Ectodermal cell (in vitro differentiated cells): ENCODE data around the gene DRD2.

Experiments used
- H3K27ac ChIP-seq: 2 replicates; pipeline ENCODE4 v1.7.0; 2013; ENCODE audit warnings: mild to moderate bottlenecking, low read depth, low read length; ENCODE audit not compliant: insufficient read depth, poor library complexity, severe bottlenecking
- H3K27me3 ChIP-seq: 2 replicates; pipeline ENCODE4 v1.7.0; 2013; ENCODE audit warnings: mild to moderate bottlenecking, low read length; ENCODE audit not compliant: insufficient read depth, control insufficient read depth, poor library complexity, severe bottlenecking
- H3K36me3 ChIP-seq: one replicate; pipeline ENCODE4 v1.7.0; 2013; ENCODE audit warnings: low read length; ENCODE audit not compliant: control insufficient read depth, insufficient read depth
- H3K4me1 ChIP-seq: one replicate; pipeline ENCODE4 v1.7.0; 2013; ENCODE audit warnings: low read length; ENCODE audit not compliant: control insufficient read depth, insufficient read depth
- H3K4me3 ChIP-seq: 2 replicates; pipeline ENCODE4 v1.7.0; 2013; ENCODE audit warnings: low read depth, low read length, control low read depth; ENCODE audit not compliant: insufficient read depth
- H3K9me3 ChIP-seq: 2 replicates; pipeline ENCODE4 v1.7.0; 2013; ENCODE audit warnings: mild to moderate bottlenecking, low read length, moderate library complexity; ENCODE audit not compliant: control insufficient read depth
- WGBS, 2 experiments: methylation state at CpG; one replicate each; pipeline ENCODE4 v1.1.7; 2013; ENCODE audit warnings: missing lambda C conversion rate in 2 of 2; 5-methylcytosine and 5-hydroxymethylcytosine counted together

The DRD2 gene

GRCh38 chr11:113484223-113484622 is 9.0 kb upstream of the DRD2 start:
- H3K4me3 ChIP-seq: no peak overlapping the region
- no peaks in the 10 kb centered on the region for H3K27me3 ChIP-seq
- no peak overlapping the region for H3K27ac ChIP-seq
- 77 to 79% methylated on average over 2 of the region's 2 CpGs for WGBS, 2 experiments
- no peaks in the 10 kb centered on the region for H3K9me3 ChIP-seq
- no peaks in the 10 kb centered on the region for H3K36me3 ChIP-seq
- no peaks in the 10 kb centered on the region for H3K4me1 ChIP-seq

GRCh38 chr11:113481672-113482071 is 6.5 kb upstream of the DRD2 start:
- Histone ChIP-seq H3K4me1 (no peaks in the 10 kb centered on the region), H3K27ac (no peak overlapping the region), H3K9me3 (no peaks in the 10 kb centered on the region), H3K4me3 (no peak overlapping the region), H3K27me3 (peaks cover 5% of the 10 kb centered on the region), H3K36me3 (no peaks in the 10 kb centered on the region)
- 90 to 93% methylated on average over 3 of the region's 3 CpGs for WGBS, 2 experiments

GRCh38 chr11:113481226-113481625 is 6.0 kb upstream of the DRD2 start:
- Histone ChIP-seq H3K27me3 (peaks cover 9% of the 10 kb centered on the region), H3K9me3 (no peaks in the 10 kb centered on the region), H3K27ac (no peak overlapping the region), H3K36me3 (no peaks in the 10 kb centered on the region), H3K4me1 (no peaks in the 10 kb centered on the region), H3K4me3 (no peak overlapping the region)

- Histone ChIP-seq H3K4me1 (peaks cover 9% of the 10 kb centered on the region), H3K36me3 (no peaks in the 10 kb centered on the region), H3K4me3 (no peak overlapping the region), H3K27me3 (peaks cover 47% of the 10 kb centered on the region), H3K27ac (no peak overlapping the region), H3K9me3 (no peaks in the 10 kb centered on the region)
- 42 to 48% methylated on average over 8 of the region's 8 CpGs for WGBS, 2 experiments
These were observed 2.1 kb upstream of the DRD2 start for GRCh38 chr11:113477321-113477720.

GRCh38 chr11:113476553-113476952 is 1.4 kb upstream of the DRD2 start:
- Histone ChIP-seq H3K9me3 (no peaks in the 10 kb centered on the region), H3K27ac (no peak overlapping the region), H3K4me1 (peaks cover 9% of the 10 kb centered on the region), H3K27me3 (peaks cover 54% of the 10 kb centered on the region), H3K36me3 (no peaks in the 10 kb centered on the region), H3K4me3 (no peak overlapping the region)
- WGBS, 2 experiments: 89 to 93% methylated on average over 3 of the region's 3 CpGs

GRCh38 chr11:113474362-113475159 is 637 bp downstream of the DRD2 start:
- H3K4me1 ChIP-seq: peaks cover 14% of the 10 kb centered on the region
- 1% methylated on average over 70 of the region's 70 CpGs for WGBS, 2 experiments
- H3K27me3 ChIP-seq: peaks cover 59% of the 10 kb centered on the region
- H3K27ac ChIP-seq: no peak overlapping the region
- no peaks in the 10 kb centered on the region for H3K36me3 ChIP-seq
- H3K9me3 ChIP-seq: no peaks in the 10 kb centered on the region
- peak overlapping the region; percentile 35 for H3K4me3 ChIP-seq

GRCh38 chr11:113473983-113474361 is 1.2 kb downstream of the DRD2 start:
- Histone ChIP-seq H3K27ac (no peak overlapping the region), H3K9me3 (no peaks in the 10 kb centered on the region), H3K27me3 (peaks cover 59% of the 10 kb centered on the region), H3K4me3 (peak overlapping the region; percentile 35), H3K4me1 (peaks cover 14% of the 10 kb centered on the region), H3K36me3 (no peaks in the 10 kb centered on the region)
- 32 to 35% methylated on average over 9 of the region's 9 CpGs for WGBS, 2 experiments

GRCh38 chr11:113472471-113472870 is 2.7 kb downstream of the DRD2 start:
- no peak overlapping the region for H3K4me3 ChIP-seq
- H3K27me3 ChIP-seq: peaks cover 59% of the 10 kb centered on the region
- WGBS, 2 experiments: 50 to 59% methylated on average over 1 of the region's 1 CpG
- peaks cover 14% of the 10 kb centered on the region for H3K4me1 ChIP-seq
- no peaks in the 10 kb centered on the region for H3K36me3 ChIP-seq
- no peaks in the 10 kb centered on the region for H3K9me3 ChIP-seq
- no peak overlapping the region for H3K27ac ChIP-seq

- Histone ChIP-seq H3K27ac (no peak overlapping the region), H3K9me3 (no peaks in the 10 kb centered on the region), H3K27me3 (peaks cover 39% of the 10 kb centered on the region), H3K4me3 (no peak overlapping the region), H3K36me3 (no peaks in the 10 kb centered on the region), H3K4me1 (peaks cover 14% of the 10 kb centered on the region)
- WGBS, 2 experiments: 40 to 46% methylated on average over 5 of the region's 5 CpGs
These were observed 5.0 kb downstream of the DRD2 start for GRCh38 chr11:113470233-113470632.

GRCh38 chr11:113468726-113469345 is 6.4 kb downstream of the DRD2 start:
- peaks cover 4% of the 10 kb centered on the region for H3K4me1 ChIP-seq
- WGBS, 2 experiments: 85 to 86% methylated on average over 8 of the region's 8 CpGs
- H3K4me3 ChIP-seq: no peak overlapping the region
- H3K36me3 ChIP-seq: no peaks in the 10 kb centered on the region
- peaks cover 27% of the 10 kb centered on the region for H3K27me3 ChIP-seq
- H3K9me3 ChIP-seq: no peaks in the 10 kb centered on the region
- no peak overlapping the region for H3K27ac ChIP-seq
